HG03039 (cell line): ENCODE data around the gene TNIK.

Experiments
- ATAC-seq: cut with Tn5 transposase; IDR thresholded peaks from one replicate; pipeline ENCODE4 v1.9.1; 2021; ENCODE audit warnings: mild to moderate bottlenecking, moderate library complexity; ENCODE audit not compliant: unreplicated experiment

The TNIK gene

GRCh38 chr3:171116824-171117395 is 343.3 kb downstream of the TNIK start:
- no peak for ATAC-seq

- ATAC-seq = no peak
Measured at GRCh38 chr3:171116365-171116764, 343.8 kb downstream of the TNIK start.

GRCh38 chr3:171115667-171116066 is 344.5 kb downstream of the TNIK start:
- no peak for ATAC-seq

GRCh38 chr3:171113716-171114115 is 346.5 kb downstream of the TNIK start:
- no peak for ATAC-seq

- ATAC-seq = no peak
Measured at GRCh38 chr3:171110715-171111114, 349.5 kb downstream of the TNIK start.

- ATAC-seq = no peak
Measured at GRCh38 chr3:171108066-171108465, 352.1 kb downstream of the TNIK start.

GRCh38 chr3:171103185-171103584 is 357.0 kb downstream of the TNIK start:
- no peak for ATAC-seq

- no peak for ATAC-seq
Measured at GRCh38 chr3:171101982-171102641, 358.1 kb downstream of the TNIK start.

- ATAC-seq = no peak
Measured at GRCh38 chr3:171099911-171100310, 360.3 kb downstream of the TNIK start.

- ATAC-seq = peak; percentile 95
Measured at GRCh38 chr3:171095063-171095462, 365.1 kb downstream of the TNIK start.

GRCh38 chr3:171094411-171094810 is 365.8 kb downstream of the TNIK start:
- no peak for ATAC-seq

GRCh38 chr3:171093462-171093861 is 366.7 kb downstream of the TNIK start:
- ATAC-seq = no peak

GRCh38 chr3:171092467-171092911 is 367.7 kb downstream of the TNIK start:
- no peak for ATAC-seq

- no peak for ATAC-seq
Measured at GRCh38 chr3:171090321-171090720, 369.9 kb downstream of the TNIK start.

GRCh38 chr3:171088964-171089754 is 371.0 kb downstream of the TNIK start:
- ATAC-seq = no peak

- no peak for ATAC-seq
Measured at GRCh38 chr3:171088496-171088895, 371.7 kb downstream of the TNIK start.

- no peak for ATAC-seq
Measured at GRCh38 chr3:171086914-171087313, 373.3 kb downstream of the TNIK start.

GRCh38 chr3:171077261-171077660 is 382.9 kb downstream of the TNIK start:
- no peak for ATAC-seq

- ATAC-seq = no peak
Measured at GRCh38 chr3:171072432-171072831, 387.8 kb downstream of the TNIK start.

GRCh38 chr3:171068658-171069057 is 391.5 kb downstream of the TNIK start:
- no peak for ATAC-seq

GRCh38 chr3:171066206-171066605 is 394.0 kb downstream of the TNIK start:
- ATAC-seq = no peak

GRCh38 chr3:171065732-171066131 is 394.5 kb downstream of the TNIK start:
- no peak for ATAC-seq
